ENCODE data around the gene PRSS21. TPM values are rescaled to one million over a fixed set of nuclear protein-coding genes. Genes with fewer than 3 reads are reported as not detected.

The PRSS21 gene
- total RNA-seq, 2 experiments from 2014 or later: 11.3 to 12.5 TPM

- POLR2A ChIA-PET: interaction anchor here (0.6 kb wide), 1 partner anchor 9 kb away, joined by 3 read pairs; no protein-coding TSS in a partner anchor
- DNase-seq (no peak), ATAC-seq (no peak)
- H3K27me3 Mint-ChIP-seq: peaks cover 2% of the 10 kb centered on the region
- CTCF ChIA-PET: interaction anchor here (0.5 to 0.8 kb wide), 2 partner anchors 52 to 89 kb away, joined by 3 read pairs; no protein-coding TSS in a partner anchor
- no peak overlapping the region for H3K4me3 Mint-ChIP-seq
- no peak overlapping the region for H3K27ac Mint-ChIP-seq
- H3K9me3 Mint-ChIP-seq: no peaks in the 10 kb centered on the region
- no peaks in the 10 kb centered on the region for H3K36me3 Mint-ChIP-seq (ENCODE audit: low read depth)
- intact Hi-C loops (cut with micrococcal nuclease): no loop called here
- TF ChIP-seq, protein P1, sequence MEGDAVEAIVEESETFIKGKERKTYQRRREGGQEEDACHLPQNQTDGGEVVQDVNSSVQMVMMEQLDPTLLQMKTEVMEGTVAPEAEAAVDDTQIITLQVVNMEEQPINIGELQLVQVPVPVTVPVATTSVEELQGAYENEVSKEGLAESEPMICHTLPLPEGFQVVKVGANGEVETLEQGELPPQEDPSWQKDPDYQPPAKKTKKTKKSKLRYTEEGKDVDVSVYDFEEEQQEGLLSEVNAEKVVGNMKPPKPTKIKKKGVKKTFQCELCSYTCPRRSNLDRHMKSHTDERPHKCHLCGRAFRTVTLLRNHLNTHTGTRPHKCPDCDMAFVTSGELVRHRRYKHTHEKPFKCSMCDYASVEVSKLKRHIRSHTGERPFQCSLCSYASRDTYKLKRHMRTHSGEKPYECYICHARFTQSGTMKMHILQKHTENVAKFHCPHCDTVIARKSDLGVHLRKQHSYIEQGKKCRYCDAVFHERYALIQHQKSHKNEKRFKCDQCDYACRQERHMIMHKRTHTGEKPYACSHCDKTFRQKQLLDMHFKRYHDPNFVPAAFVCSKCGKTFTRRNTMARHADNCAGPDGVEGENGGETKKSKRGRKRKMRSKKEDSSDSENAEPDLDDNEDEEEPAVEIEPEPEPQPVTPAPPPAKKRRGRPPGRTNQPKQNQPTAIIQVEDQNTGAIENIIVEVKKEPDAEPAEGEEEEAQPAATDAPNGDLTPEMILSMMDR (IDR thresholded peaks at IDR 0.05): no peak
- H3K4me1 Mint-ChIP-seq (ENCODE audit: low read depth): peaks cover 7% of the 10 kb centered on the region
Measured at GRCh38 chr16:2787961-2788360, 29.1 kb upstream of the PRSS21 start.

DNA sequence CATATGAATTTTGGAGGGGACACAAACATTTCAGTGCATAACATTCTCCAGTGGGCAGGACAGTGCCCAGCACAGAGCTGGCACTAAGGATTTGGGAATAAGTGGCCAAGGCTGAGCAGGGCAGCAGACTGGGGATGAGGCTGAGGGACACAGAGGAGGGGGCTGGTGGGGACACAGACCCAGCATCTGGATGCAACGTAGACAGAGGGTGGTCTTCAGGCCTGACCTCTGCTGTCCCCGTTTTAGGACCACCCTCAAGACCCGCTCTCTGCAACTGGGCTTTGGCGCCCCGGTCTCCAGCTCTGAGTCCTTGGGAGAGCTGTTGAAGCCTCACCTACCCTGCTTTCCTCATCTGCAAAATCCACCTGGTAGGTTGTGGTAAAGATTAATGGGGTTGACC, 26.4 kb upstream of the PRSS21 start:
- ATAC-seq (no peak), DNase-seq (no peak)
- no peak overlapping the region for H3K27ac Mint-ChIP-seq
- intact Hi-C loops (cut with micrococcal nuclease): no loop called here
- H3K9me3 Mint-ChIP-seq: no peaks in the 10 kb centered on the region
- peaks cover 3% of the 10 kb centered on the region for H3K4me1 Mint-ChIP-seq (ENCODE audit: low read depth)
- H3K4me3 Mint-ChIP-seq: no peak overlapping the region
- TF ChIP-seq, protein P1 (IDR thresholded peaks at IDR 0.05): no peak
- H3K27me3 Mint-ChIP-seq: peaks cover 9% of the 10 kb centered on the region
- ChIA-PET CTCF (interaction anchor here (1.0 to 1.5 kb wide), 2 partner anchors 49 to 78 kb away, joined by 3 to 6 read pairs; no protein-coding TSS in a partner anchor), POLR2A (no interaction called here)
- no peaks in the 10 kb centered on the region for H3K36me3 Mint-ChIP-seq (ENCODE audit: low read depth)

- Mint-ChIP-seq H3K4me1 (ENCODE audit: low read depth) (peaks cover under 1% of the 10 kb centered on the region), H3K4me3 (no peak overlapping the region), H3K9me3 (no peaks in the 10 kb centered on the region), H3K36me3 (ENCODE audit: low read depth) (no peaks in the 10 kb centered on the region), H3K27ac (no peak overlapping the region), H3K27me3 (peaks cover 9% of the 10 kb centered on the region)
- ChIA-PET CTCF (interaction anchor here (1.0 to 1.5 kb wide), 2 partner anchors 48 to 77 kb away, joined by 3 to 6 read pairs; no protein-coding TSS in a partner anchor), POLR2A (interaction anchor here (1.3 kb wide), 1 partner anchor 20 kb away, joined by 5 read pairs; no protein-coding TSS in a partner anchor)
- DNase-seq: no peak
- intact Hi-C loops (cut with micrococcal nuclease): no loop called here
- TF ChIP-seq, protein P1 (IDR thresholded peaks at IDR 0.05): no peak
- no peak for ATAC-seq
Measured at GRCh38 chr16:2791174-2791573, 25.9 kb upstream of the PRSS21 start.

DNA sequence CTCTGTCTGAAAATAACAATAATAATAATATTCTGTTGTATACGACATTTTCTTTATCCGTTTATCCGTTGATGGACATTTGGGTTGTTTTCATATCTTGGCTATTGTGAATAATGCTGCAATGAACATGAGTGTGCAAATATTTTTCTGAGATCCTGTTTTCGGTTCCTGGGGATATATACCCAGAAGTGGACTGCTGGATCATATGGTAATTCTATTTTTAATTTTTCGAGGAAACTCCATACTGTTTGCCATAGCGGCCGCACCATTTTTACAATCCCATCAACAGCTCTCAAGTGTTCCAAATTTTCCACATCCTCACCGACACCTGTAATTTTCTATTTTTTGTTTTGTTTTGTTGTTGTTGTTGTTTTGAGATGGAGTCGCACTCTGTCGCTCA, 24.1 kb upstream of the PRSS21 start:
- H3K4me3 Mint-ChIP-seq: no peak overlapping the region
- no peak overlapping the region for H3K27ac Mint-ChIP-seq
- POLR2A ChIA-PET: no interaction called here
- no peaks in the 10 kb centered on the region for H3K4me1 Mint-ChIP-seq (ENCODE audit: low read depth)
- CTCF ChIA-PET: interaction anchor here (1.2 to 1.7 kb wide), 2 partner anchors 8 to 9 kb away, joined by 3 to 4 read pairs; no protein-coding TSS in a partner anchor
- peaks cover 7% of the 10 kb centered on the region for H3K27me3 Mint-ChIP-seq
- no peak for ATAC-seq
- no peaks in the 10 kb centered on the region for H3K36me3 Mint-ChIP-seq (ENCODE audit: low read depth)
- H3K9me3 Mint-ChIP-seq: no peaks in the 10 kb centered on the region
- no peak for DNase-seq
- intact Hi-C loops (cut with micrococcal nuclease): no loop called here
- TF ChIP-seq, protein P1 (IDR thresholded peaks at IDR 0.05): no peak

- POLR2A ChIA-PET: no interaction called here
- H3K9me3 Mint-ChIP-seq: no peaks in the 10 kb centered on the region
- H3K27ac Mint-ChIP-seq: no peak overlapping the region
- intact Hi-C loops (cut with micrococcal nuclease): no loop called here
- no peak overlapping the region for H3K4me3 Mint-ChIP-seq
- ATAC-seq (no peak), DNase-seq (no peak)
- TF ChIP-seq, protein P1 (IDR thresholded peaks at IDR 0.05): no peak
- CTCF ChIA-PET: no interaction called here
- peaks cover 7% of the 10 kb centered on the region for H3K27me3 Mint-ChIP-seq
- no peaks in the 10 kb centered on the region for H3K4me1 Mint-ChIP-seq (ENCODE audit: low read depth)
- no peaks in the 10 kb centered on the region for H3K36me3 Mint-ChIP-seq (ENCODE audit: low read depth)
Measured at GRCh38 chr16:2795395-2796143, 21.5 kb upstream of the PRSS21 start.

All from activated CD8-positive, alpha-beta T cell treated with anti-CD3 and anti-CD28 coated beads for 36 hours (primary cell).